HepG2 (cell line): ENCODE measurements around the gene ELOVL7. TPM values are rescaled to one million over a fixed set of nuclear protein-coding genes. Genes with fewer than 3 reads are reported as not detected.

ENCODE experiments used
- ATAC-seq: fragments of 200-7000 bp; cut with Tn5 transposase; 3 replicates; pipeline ENCODE4 v1.9.1; 2020; ENCODE audit warnings: mild to moderate bottlenecking, moderate library complexity
- BruUV-seq: library from RNA; stranded (reverse); fragments of 400-500 nt; replicated peaks from 2 replicates; lab custom pipeline; 2021; lab: Mats Ljungman, UMichigan
- CTCF ChIA-PET: fragments of 300-600 bp; formaldehyde crosslinking; extraction: SDS; loops from one replicate; lab custom pipeline; 2021; ENCODE audit warnings: low total read pairs, inconsistent platforms, low intra/inter-chr PET ratio; lab: Yijun Ruan, JAX
- POLR2A ChIA-PET: fragments of 350-600 bp; sonication (Branson Sonifier 250); formaldehyde crosslinking; loops from one replicate; lab custom pipeline; 2020; ENCODE audit warnings: antibody characterized with exemption, inconsistent platforms; lab: Yijun Ruan, JAX
- DNase-seq: peaks from one replicate; pipeline ENCODE4 v3.0.0-alpha.2; 2015; ENCODE audit warnings: low spot score
- FAIRE-seq: peaks from 3 replicates; lab custom pipeline; 2011; peaks lifted over from hg19 to GRCh38; lab: Jason Lieb, UNC
- H2AFZ ChIP-seq: one replicate; pipeline ENCODE4 v1.6.1; 2011; ENCODE audit warnings: low read length, inconsistent platforms
- H3K27ac ChIP-seq: fragments of 300-600 bp; 3 replicates; pipeline ENCODE4 v1.8.0; 2011; ENCODE audit warnings: mixed run types, mild to moderate bottlenecking, mixed read lengths, low read length, inconsistent platforms; ENCODE audit not compliant: insufficient read depth; ENCODE audit errors: extremely low read length
- H3K27me3 ChIP-seq, 2 experiments: fragments of 200-600 bp in 1 of 2; 2 replicates in 1 of 2; 3 replicates in 1 of 2; pipeline versions ENCODE4 v1.6.0 to v1.8.0; 2011; ENCODE audit warnings: low read length in 2 of 2, mild to moderate bottlenecking in 2 of 2, moderate library complexity in 2 of 2, inconsistent platforms in 1 of 2; ENCODE audit not compliant: insufficient read depth in 2 of 2, control insufficient read depth in 1 of 2
- H3K36me3 ChIP-seq, 2 experiments: fragments of 200-600 bp in 1 of 2; replicated peaks in 1 of 2; 2 replicates in 1 of 2; 3 replicates in 1 of 2; pipeline versions ENCODE4 v1.5.1 to v1.8.0; 2011; ENCODE audit warnings: low read length in 2 of 2, inconsistent platforms in 1 of 2; ENCODE audit not compliant: insufficient read depth in 2 of 2, control insufficient read depth in 1 of 2
- H3K4me1 ChIP-seq: 2 replicates; pipeline ENCODE4 v1.5.1; 2012; ENCODE audit warnings: low read length, inconsistent platforms; ENCODE audit not compliant: insufficient read depth
- H3K4me2 ChIP-seq: 2 replicates; pipeline ENCODE4 v1.6.0; 2011; ENCODE audit warnings: low read depth, low read length, inconsistent platforms
- H3K4me3 ChIP-seq, 3 experiments: fragments of 200-600 bp in 1 of 3; sonication (generic), shearing (Covaris generic) in 1 of 3; replicated peaks in 1 of 3; 2 replicates each; pipeline ENCODE4 v1.5.1; 2011 to 2016; ENCODE audit warnings: low read length in 3 of 3, inconsistent platforms in 2 of 3, low read depth in 2 of 3, mild to moderate bottlenecking in 2 of 3, control low read depth in 1 of 3, mixed read lengths in 1 of 3; ENCODE audit not compliant: insufficient read depth in 1 of 3
- H3K79me2 ChIP-seq: one replicate; pipeline ENCODE4 v1.6.1; 2011; ENCODE audit warnings: low read length, inconsistent platforms; ENCODE audit not compliant: insufficient read depth
- H3K9ac ChIP-seq: 2 replicates; pipeline ENCODE4 v1.6.0; 2011; ENCODE audit warnings: mild to moderate bottlenecking, low read depth, low read length, inconsistent platforms; ENCODE audit not compliant: insufficient read depth
- H3K9me3 ChIP-seq: 2 replicates; pipeline ENCODE4 v1.5.1; 2012; ENCODE audit warnings: mild to moderate bottlenecking, low read length
- H4K20me1 ChIP-seq: 2 replicates; pipeline ENCODE4 v1.6.0; 2011; ENCODE audit warnings: inconsistent platforms, mild to moderate bottlenecking, low read length, moderate library complexity; ENCODE audit not compliant: insufficient read depth
- E2F1 ChIP-seq: sonication (generic); formaldehyde crosslinking; IDR thresholded peaks from 2 replicates; pipeline ENCODE4 v1.5.0; 2020; ENCODE audit warnings: missing genetic modification reagents
- MZF1 ChIP-seq: sonication (generic); formaldehyde crosslinking; IDR thresholded peaks from 2 replicates; pipeline ENCODE4 v1.8.1; 2023; ENCODE audit warnings: mild to moderate bottlenecking, missing genetic modification reagents, borderline replicate concordance
- THAP11 ChIP-seq: IDR thresholded peaks from 2 replicates; pipeline ENCODE4 v1.6.1; 2016; ENCODE audit warnings: missing biosample characterization, missing genetic modification reagents
- TOE1 ChIP-seq: sonication (generic); formaldehyde crosslinking; IDR thresholded peaks from 2 replicates; pipeline ENCODE4 v1.4.0; 2020; ENCODE audit warnings: mild to moderate bottlenecking, missing genetic modification reagents
- ZIK1 ChIP-seq: sonication (generic); formaldehyde crosslinking; IDR thresholded peaks from 2 replicates; pipeline ENCODE4 v1.5.0; 2020; ENCODE audit warnings: mild to moderate bottlenecking, low read depth, missing genetic modification reagents, borderline replicate concordance
- ZNF253 ChIP-seq: sonication (generic); formaldehyde crosslinking; IDR thresholded peaks from 2 replicates; pipeline ENCODE4 v1.8.0; 2022; ENCODE audit warnings: mild to moderate bottlenecking, missing genetic modification reagents, borderline replicate concordance
- ZNF264 ChIP-seq: sonication (generic); formaldehyde crosslinking; IDR thresholded peaks from 2 replicates; pipeline ENCODE4 v1.4.0; 2020; ENCODE audit warnings: missing genetic modification reagents
- ZNF768 ChIP-seq: sonication (generic); formaldehyde crosslinking; IDR thresholded peaks from 2 replicates; pipeline ENCODE4 v1.4.0; 2020; ENCODE audit warnings: missing genetic modification reagents
- ZNF781 ChIP-seq: sonication (generic); formaldehyde crosslinking; IDR thresholded peaks from 2 replicates; pipeline ENCODE4 v1.5.1; 2020; ENCODE audit warnings: borderline replicate concordance, mild to moderate bottlenecking, missing genetic modification reagents; ENCODE audit errors: not compliant biosample characterization
- ZSCAN21 ChIP-seq: sonication (generic); formaldehyde crosslinking; IDR thresholded peaks from 2 replicates; pipeline ENCODE4 v1.8.0; 2022; ENCODE audit warnings: mild to moderate bottlenecking, missing genetic modification reagents, moderate library complexity, borderline replicate concordance
- WGBS: methylation state at CpG from one replicate; pipeline ENCODE4 v1.1.6; 2017; ENCODE audit warnings: low lambda C conversion rate; 5-methylcytosine and 5-hydroxymethylcytosine counted together
- in situ Hi-C: cut with HindIII; loops from 2 replicates; pipeline ENCODE4 v1.10.0; 2017; ENCODE audit warnings: low pct_unique_long_range_greater_than_20kb; ENCODE audit not compliant: extremely low pct_ligation_motif_present
- intact Hi-C: fragments of 100-400 bp; cut with micrococcal nuclease; formaldehyde crosslinking; loops from one replicate; pipeline ENCODE4 v1.10.0; 2022; ENCODE audit not compliant: unreplicated experiment
- polyA plus RNA-seq, 8 experiments: library from polyadenylated mRNA; depleted of rRNA in 3 of 8; stranded (reverse) in 7 of 8; unstranded in 1 of 8; fragments of >200 nt; fragmentation: Illumina TruSeq in 4 of 8; extraction: Trizol in 4 of 8; gene quantifications; 2 replicates each; pipeline versions ENCODE4 v1.2.1 to v1.2.3, GENCODE V29; 2011 to 2016; ENCODE audit warnings: low read depth in 4 of 8, missing spikeins in 1 of 8, mixed read lengths in 1 of 8; ENCODE audit not compliant: insufficient read depth in 1 of 8
- total RNA-seq, 5 experiments: library from RNA; depleted of rRNA; stranded (reverse); fragments of >200 nt; fragmentation: Illumina TruSeq; extraction: Trizol; gene quantifications; 2 replicates each; pipeline ENCODE4 v1.2.3, GENCODE V29; 2016; ENCODE audit warnings: low read depth in 1 of 5
- TF ChIP-seq, protein P1 (sequence below): sonication (generic); formaldehyde crosslinking; IDR thresholded peaks from 2 replicates; pipeline ENCODE4 v1.8.1; 2022; ENCODE audit warnings: mild to moderate bottlenecking, missing genetic modification reagents
- TF ChIP-seq, protein P2 (sequence below): sonication (generic); formaldehyde crosslinking; IDR thresholded peaks from 2 replicates; pipeline ENCODE4 v1.5.1; 2020; ENCODE audit warnings: missing genetic modification reagents, mild to moderate bottlenecking, borderline replicate concordance
- TF ChIP-seq, protein P3 (sequence below): sonication (generic); formaldehyde crosslinking; IDR thresholded peaks from 2 replicates; pipeline ENCODE4 v1.9.0; 2022; ENCODE audit warnings: low read depth, missing genetic modification reagents

ELOVL7 gene
- total and polyA plus RNA-seq, 2 of the 13 experiments (the other 11 are each of a cell fraction or from before 2014, with no cell fraction given), result 4.5 to 7.3 TPM

GRCh38 chr5:60888359-60889061 is 44.4 kb upstream of the ELOVL7 start:
- no peak for TF ChIP-seq THAP11 (CRISPR knock-in tag)
- TF ChIP-seq E2F1 (CRISPR knock-in tag), result no peak
- TF ChIP-seq, protein P1, sequence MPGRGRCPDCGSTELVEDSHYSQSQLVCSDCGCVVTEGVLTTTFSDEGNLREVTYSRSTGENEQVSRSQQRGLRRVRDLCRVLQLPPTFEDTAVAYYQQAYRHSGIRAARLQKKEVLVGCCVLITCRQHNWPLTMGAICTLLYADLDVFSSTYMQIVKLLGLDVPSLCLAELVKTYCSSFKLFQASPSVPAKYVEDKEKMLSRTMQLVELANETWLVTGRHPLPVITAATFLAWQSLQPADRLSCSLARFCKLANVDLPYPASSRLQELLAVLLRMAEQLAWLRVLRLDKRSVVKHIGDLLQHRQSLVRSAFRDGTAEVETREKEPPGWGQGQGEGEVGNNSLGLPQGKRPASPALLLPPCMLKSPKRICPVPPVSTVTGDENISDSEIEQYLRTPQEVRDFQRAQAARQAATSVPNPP, result no peak
- no peak for TF ChIP-seq ZNF768
- H3K9ac ChIP-seq, result no peak overlapping the region
- no peak for FAIRE-seq
- no peak overlapping the region for H3K4me3 ChIP-seq
- H3K4me1 ChIP-seq, result peaks cover 26% of the 10 kb centered on the region
- no peak for DNase-seq
- no peak for ATAC-seq
- no peak overlapping the region for H2AFZ ChIP-seq
- no peaks in the 10 kb centered on the region for H3K79me2 ChIP-seq
- no peaks in the 10 kb centered on the region for H3K9me3 ChIP-seq
- no peaks in the 10 kb centered on the region for H4K20me1 ChIP-seq
- ChIA-PET POLR2A (no interaction called here), CTCF (no interaction called here)
- H3K27me3 ChIP-seq, result no peaks in the 10 kb centered on the region
- whole genome bisulfite sequencing, result 97% methylated on average over 2 of the region's 2 CpGs
- BruUV-seq, result no TSS peak
- H3K36me3 ChIP-seq, result no peaks in the 10 kb centered on the region
- H3K27ac ChIP-seq, result no peak overlapping the region
- intact Hi-C loops (no loop called here), in situ Hi-C loops (loop anchor here (10.0 kb wide), 1 partner anchor 214 kb away; no protein-coding TSS in a partner anchor)
- H3K4me2 ChIP-seq, result no peak overlapping the region

DNA sequence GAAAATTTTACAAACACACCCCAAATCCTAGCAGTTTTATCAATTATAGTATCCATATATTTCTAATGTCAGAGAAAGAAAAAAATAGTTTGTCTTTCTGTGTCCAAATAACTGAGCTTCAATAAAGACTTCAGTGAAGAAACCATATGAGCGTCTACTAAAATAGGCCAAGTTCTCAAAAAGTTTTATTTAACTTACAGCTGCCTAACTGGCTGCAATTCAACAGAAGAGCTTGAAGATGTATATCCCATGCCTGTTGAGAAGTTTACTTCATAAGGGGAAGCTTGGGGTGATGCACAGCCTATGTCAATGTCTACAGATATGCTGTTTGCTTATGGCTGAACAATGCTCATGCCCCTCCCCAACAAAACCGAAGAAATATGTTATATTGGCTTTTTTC is 43.7 kb upstream of the ELOVL7 start:
- CTCF ChIA-PET, result no interaction called here
- Histone ChIP-seq H3K4me3 (no peak overlapping the region), H4K20me1 (no peaks in the 10 kb centered on the region), H3K27ac (no peak overlapping the region), H3K79me2 (no peaks in the 10 kb centered on the region), H3K9me3 (no peaks in the 10 kb centered on the region), H3K36me3 (no peaks in the 10 kb centered on the region), H3K4me2 (no peak overlapping the region), H3K27me3 (no peaks in the 10 kb centered on the region), H3K4me1 (peaks cover 26% of the 10 kb centered on the region), H3K9ac (no peak overlapping the region), H2AFZ (no peak overlapping the region)
- intact Hi-C loops (no loop called here), in situ Hi-C loops (loop anchor here (10.0 kb wide), 1 partner anchor 213 kb away; no protein-coding TSS in a partner anchor)
- FAIRE-seq, result no peak
- POLR2A ChIA-PET, result no interaction called here
- no peak for DNase-seq
- WGBS, result 87% methylated on average over 2 of the region's 2 CpGs
- ATAC-seq, result no peak
- BruUV-seq, result no TSS peak
- TF ChIP-seq MZF1 (CRISPR knock-in tag), result no peak
- TF ChIP-seq ZIK1 (CRISPR knock-in tag), result no peak
- no peak for TF ChIP-seq ZNF781 (CRISPR knock-in tag)
- TF ChIP-seq, protein P2, sequence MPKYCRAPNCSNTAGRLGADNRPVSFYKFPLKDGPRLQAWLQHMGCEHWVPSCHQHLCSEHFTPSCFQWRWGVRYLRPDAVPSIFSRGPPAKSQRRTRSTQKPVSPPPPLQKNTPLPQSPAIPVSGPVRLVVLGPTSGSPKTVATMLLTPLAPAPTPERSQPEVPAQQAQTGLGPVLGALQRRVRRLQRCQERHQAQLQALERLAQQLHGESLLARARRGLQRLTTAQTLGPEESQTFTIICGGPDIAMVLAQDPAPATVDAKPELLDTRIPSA (CRISPR knock-in tag), result no peak
- TF ChIP-seq ZSCAN21 (CRISPR knock-in tag), result no peak
- no peak for TF ChIP-seq ZNF264 (CRISPR knock-in tag)
- TF ChIP-seq ZNF253 (CRISPR knock-in tag), result no peak
- TF ChIP-seq, protein P3, sequence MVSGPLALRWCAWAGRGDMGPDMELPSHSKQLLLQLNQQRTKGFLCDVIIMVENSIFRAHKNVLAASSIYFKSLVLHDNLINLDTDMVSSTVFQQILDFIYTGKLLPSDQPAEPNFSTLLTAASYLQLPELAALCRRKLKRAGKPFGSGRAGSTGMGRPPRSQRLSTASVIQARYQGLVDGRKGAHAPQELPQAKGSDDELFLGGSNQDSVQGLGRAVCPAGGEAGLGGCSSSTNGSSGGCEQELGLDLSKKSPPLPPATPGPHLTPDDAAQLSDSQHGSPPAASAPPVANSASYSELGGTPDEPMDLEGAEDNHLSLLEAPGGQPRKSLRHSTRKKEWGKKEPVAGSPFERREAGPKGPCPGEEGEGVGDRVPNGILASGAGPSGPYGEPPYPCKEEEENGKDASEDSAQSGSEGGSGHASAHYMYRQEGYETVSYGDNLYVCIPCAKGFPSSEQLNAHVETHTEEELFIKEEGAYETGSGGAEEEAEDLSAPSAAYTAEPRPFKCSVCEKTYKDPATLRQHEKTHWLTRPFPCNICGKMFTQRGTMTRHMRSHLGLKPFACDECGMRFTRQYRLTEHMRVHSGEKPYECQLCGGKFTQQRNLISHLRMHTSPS (CRISPR knock-in tag), result no peak
- TF ChIP-seq TOE1 (CRISPR knock-in tag), result no peak
